Heart left ventricle (tissue), 16 donors: ENCODE data around the gene GJD3. TPM values are rescaled to one million over a fixed set of nuclear protein-coding genes. Genes with fewer than 3 reads are reported as not detected.
A peak's percentile ranks its signal among the peaks of the same experiment; 100 is the strongest.
"Not testable (repeated sequence)": the region's sequence is repeated elsewhere in the genome, so short reads cannot be mapped to it uniquely, and the experiment has no call there.

Experiments
- ATAC-seq, 4 donors: fragments of 200-7000 bp; cut with Tn5 transposase; one replicate each; pipeline ENCODE4 v1.9.1; 2020 to 2022; ENCODE audit warnings: moderate library complexity in 4 of 4, mild to moderate bottlenecking in 3 of 4, moderate number of reproducible peaks in 1 of 4
- DNase-seq, 5 donors: peaks; one replicate each; pipeline ENCODE4 v3.0.0-alpha.2; 2020
- H3K27ac ChIP-seq, 12 donors: fragments of 200-600 bp; sonication (generic) in 4 of 12; one replicate each; pipeline versions ENCODE4 v1.5.0 to v1.8.0; 2016 to 2022; ENCODE audit warnings: mild to moderate bottlenecking in 2 of 12
- H3K27me3 ChIP-seq, 9 donors: fragments of 200-600 bp; sonication (generic) in 2 of 9; one replicate each; pipeline versions ENCODE4 v1.5.1 to v1.8.0; 2016 to 2022; ENCODE audit warnings: mild to moderate bottlenecking in 3 of 9
- H3K36me3 ChIP-seq, 9 donors: fragments of 200-600 bp; sonication (generic) in 2 of 9; one replicate each; pipeline versions ENCODE4 v1.5.0 to v1.8.0; 2018 to 2022; ENCODE audit warnings: mild to moderate bottlenecking in 2 of 9
- H3K4me1 ChIP-seq, 12 donors: fragments of 200-600 bp; sonication (generic) in 4 of 12; one replicate each; pipeline versions ENCODE4 v1.5.0 to v1.8.0; 2016 to 2022; ENCODE audit warnings: mild to moderate bottlenecking in 3 of 12
- H3K4me3 ChIP-seq, 12 donors: fragments of 200-600 bp; sonication (generic) in 4 of 12; one replicate each; pipeline versions ENCODE4 v1.5.0 to v1.8.0; 2017 to 2022; ENCODE audit warnings: mild to moderate bottlenecking in 9 of 12, moderate library complexity in 4 of 12
- H3K9me3 ChIP-seq, 12 donors: fragments of 200-600 bp; sonication (generic) in 4 of 12; one replicate each; pipeline versions ENCODE4 v1.5.0 to v1.8.0; 2016 to 2022; ENCODE audit warnings: mild to moderate bottlenecking in 1 of 12
- POLR2A ChIP-seq, 2 donors: fragments of 450-650 bp; IDR thresholded peaks; one replicate each; pipeline ENCODE4 v1.6.1; 2017; ENCODE audit warnings: antibody characterized with exemption in 2 of 2, mild to moderate bottlenecking in 2 of 2, moderate library complexity in 2 of 2
- WGBS, 4 donors: extraction: QIAGEN DNeasy Blood & Tissue Kit in 2 of 4; methylation state at CpG; one replicate each; pipeline versions ENCODE4 v1.1.5 to v1.1.7; 2013 to 2018; 5-methylcytosine and 5-hydroxymethylcytosine counted together
- intact Hi-C, 10 donors: fragments of 100-400 bp; cut with DNase I; formaldehyde crosslinking; loops; one replicate each; pipeline versions ENCODE4 v1.11.1 to v1.14.2; 2022
- polyA plus RNA-seq, 2 donors: library from polyadenylated mRNA; stranded (reverse); fragments of 200-250 nt; gene quantifications; one replicate each; pipeline ENCODE4 v1.2.3, GENCODE V29; 2013
- total RNA-seq, 9 donors: library from RNA; depleted of rRNA in 2 of 9; stranded (reverse); fragments of >200 nt in 2 of 9; fragmentation: NEBNext Ultra II Directional in 3 of 9; extraction: Animal tissue kit (Norgen Biotek cat#: 25700) in 3 of 9; gene quantifications; one replicate each; pipeline versions ENCODE4 v1.1.0 to v1.2.4, GENCODE V29; 2016 to 2023
- TF ChIP-seq, protein P1 (sequence below), 12 donors: fragments of 200-600 bp; sonication (generic) in 4 of 12; IDR thresholded peaks; one replicate each; pipeline versions ENCODE4 v1.5.0 to v1.8.0; 2018 to 2022; ENCODE audit warnings: antibody characterized with exemption in 12 of 12, mild to moderate bottlenecking in 5 of 12
- donor health status: ischemic (EF 13 %, LVEDD 7.1; RV severe dilation, severe dysfunction).
- donor health status: healthy with polysubstance abuse.
- donor health status: DM: no; HTN: yes; CAD: no.
- donor health status: DM: no; HTN: no; CAD: no.
- donor health status: ischemic (EF 25% LVEDD 6.9; RV normal size, moderate dysfunction).
- donor health status: ischemic (EF 25% LVEDD 5.7; RV mildly dilated, moderate dysfunction).
- donor health status: healthy.
- donor health status: DM: yes; HTN: yes; CAD: no.
- donor health status: ischemic (EF 35%, LVEDD 5.7; RV mildly dilated, moderate dysfunction).
- donor health status: nonischemic (EF 11% LVEDD 7.7; RV severe dilation, severe dysfunction).
- donor health status: DM: yes; HTN: yes; CAD: no.
- donor health status: PGD.
- donor health status: ischemic (EF 29% LVEDD 5.4; RV normal size, mild dysfunction).
- donor health status: nonischemic (EF 23%, LVEDD 6.1; RV moderate dilation, normal function).

Gene GJD3
- total and polyA plus RNA-seq, 11 donors = 0.30 to 8.7 (median 2.1) TPM

DNA sequence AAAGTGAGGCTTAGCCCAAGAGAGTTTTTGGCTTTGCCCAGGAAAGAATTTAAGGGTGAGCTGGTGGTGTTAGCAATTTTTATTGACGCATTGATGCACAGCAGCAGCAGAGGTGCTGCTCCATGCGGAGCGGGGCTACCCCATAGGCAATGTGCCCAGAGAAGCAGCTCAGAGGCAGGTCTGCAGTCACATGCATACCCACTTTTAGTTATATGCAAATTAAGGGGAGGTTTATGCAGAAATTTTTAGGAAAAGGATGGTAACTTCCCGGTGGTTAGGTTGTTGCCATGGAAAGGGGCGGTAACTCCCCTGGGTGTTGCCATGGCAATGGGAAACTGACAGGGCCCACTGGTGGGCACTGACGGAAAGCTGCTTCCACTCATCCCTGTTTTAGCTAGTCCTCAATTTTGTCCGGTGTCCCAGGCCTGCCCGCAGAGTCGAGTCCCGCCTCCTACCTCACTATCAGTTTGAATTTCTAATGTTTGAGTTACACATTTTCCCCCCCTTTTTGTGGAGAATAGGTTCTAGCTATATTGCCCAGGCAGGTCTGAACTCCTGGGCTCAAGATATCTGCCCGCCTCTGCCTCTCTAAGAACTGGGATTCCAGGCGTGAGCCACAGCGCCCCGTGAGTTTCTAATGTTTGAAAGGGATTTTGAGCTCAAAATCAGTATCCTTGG, 10.4 kb upstream of the GJD3 start:
- intact Hi-C loops = no loop called here
- TF ChIP-seq, protein P1, sequence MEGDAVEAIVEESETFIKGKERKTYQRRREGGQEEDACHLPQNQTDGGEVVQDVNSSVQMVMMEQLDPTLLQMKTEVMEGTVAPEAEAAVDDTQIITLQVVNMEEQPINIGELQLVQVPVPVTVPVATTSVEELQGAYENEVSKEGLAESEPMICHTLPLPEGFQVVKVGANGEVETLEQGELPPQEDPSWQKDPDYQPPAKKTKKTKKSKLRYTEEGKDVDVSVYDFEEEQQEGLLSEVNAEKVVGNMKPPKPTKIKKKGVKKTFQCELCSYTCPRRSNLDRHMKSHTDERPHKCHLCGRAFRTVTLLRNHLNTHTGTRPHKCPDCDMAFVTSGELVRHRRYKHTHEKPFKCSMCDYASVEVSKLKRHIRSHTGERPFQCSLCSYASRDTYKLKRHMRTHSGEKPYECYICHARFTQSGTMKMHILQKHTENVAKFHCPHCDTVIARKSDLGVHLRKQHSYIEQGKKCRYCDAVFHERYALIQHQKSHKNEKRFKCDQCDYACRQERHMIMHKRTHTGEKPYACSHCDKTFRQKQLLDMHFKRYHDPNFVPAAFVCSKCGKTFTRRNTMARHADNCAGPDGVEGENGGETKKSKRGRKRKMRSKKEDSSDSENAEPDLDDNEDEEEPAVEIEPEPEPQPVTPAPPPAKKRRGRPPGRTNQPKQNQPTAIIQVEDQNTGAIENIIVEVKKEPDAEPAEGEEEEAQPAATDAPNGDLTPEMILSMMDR (IDR thresholded peaks at IDR 0.05) = no peak
- no peak for TF ChIP-seq POLR2A (IDR thresholded peaks at IDR 0.05)

DNA sequence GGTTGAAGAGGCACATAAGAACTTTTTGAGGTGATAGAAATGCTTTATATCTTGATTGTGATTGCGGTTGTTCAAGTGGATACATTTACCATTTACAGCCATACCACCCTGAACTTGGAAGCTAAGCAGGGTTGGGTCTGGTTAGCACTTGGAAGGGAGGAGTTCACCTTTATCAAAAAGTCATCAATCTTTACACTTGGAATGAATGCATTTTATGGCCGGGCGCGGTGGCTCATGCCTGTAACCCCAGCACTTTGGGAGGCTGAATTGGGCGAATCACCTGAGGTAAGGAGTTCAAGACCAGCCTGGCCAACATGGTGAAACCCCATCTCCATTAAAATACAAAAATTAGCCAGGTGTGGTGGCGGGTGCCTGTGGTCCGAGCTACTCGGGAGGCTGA, 9.5 kb upstream of the GJD3 start:
- no peaks in the 10 kb centered on the region for H3K36me3 ChIP-seq
- H3K27me3 ChIP-seq = no peaks in the 10 kb centered on the region
- H3K4me1 ChIP-seq = no peaks in the 10 kb centered on the region
- no peak for ATAC-seq
- no peak for DNase-seq
- WGBS, 4 donors = 85 to 94% (median 90%) methylated on average over 8 of the region's 8 CpGs
- intact Hi-C loops = no loop called here
- no peak overlapping the region for H3K4me3 ChIP-seq
- TF ChIP-seq, protein P1 (IDR thresholded peaks at IDR 0.05) = no peak
- TF ChIP-seq POLR2A (IDR thresholded peaks at IDR 0.05) = no peak
- no peaks in the 10 kb centered on the region for H3K9me3 ChIP-seq
- H3K27ac ChIP-seq = no peak overlapping the region

More for the DNA sequence above, 10.4 kb upstream of the GJD3 start:
- no peak for ATAC-seq
- H3K4me3 ChIP-seq = no peak overlapping the region
- H3K36me3 ChIP-seq = no peaks in the 10 kb centered on the region
- no peak for DNase-seq
- H3K4me1 ChIP-seq = no peaks in the 10 kb centered on the region
- H3K9me3 ChIP-seq = no peaks in the 10 kb centered on the region
- H3K27me3 ChIP-seq = no peaks in the 10 kb centered on the region
- no peak overlapping the region for H3K27ac ChIP-seq
- 87 to 92% (median 89%) methylated on average over 14 of the region's 14 CpGs for WGBS, 4 donors

GRCh38 chr17:40373324-40373723, 8.8 kb upstream of the GJD3 start:
- DNase-seq (no peak), ATAC-seq (no peak)
- Histone ChIP-seq H3K27me3 (no peaks in the 10 kb centered on the region), H3K4me1 (no peaks in the 10 kb centered on the region), H3K9me3 (no peaks in the 10 kb centered on the region), H3K36me3 (no peaks in the 10 kb centered on the region), H3K27ac (no peak overlapping the region), H3K4me3 (no peak overlapping the region)
- WGBS, 4 donors = 83 to 89% (median 84%) methylated on average over 4 of the region's 4 CpGs
- intact Hi-C loops = no loop called here
- TF ChIP-seq, protein P1 (IDR thresholded peaks at IDR 0.05) = no peak
- no peak for TF ChIP-seq POLR2A (IDR thresholded peaks at IDR 0.05)

- H3K36me3 ChIP-seq, H3K27ac ChIP-seq, H3K9me3 ChIP-seq, ATAC-seq, H3K4me3 ChIP-seq, intact Hi-C loops, H3K27me3 ChIP-seq, DNase-seq, H3K4me1 ChIP-seq: not testable (repeated sequence)
- WGBS, 4 donors = 60 to 71% (median 70%) methylated on average over 4 of the region's 4 CpGs
Observed at GRCh38 chr17:40372644-40373043, 8.1 kb upstream of the GJD3 start.

- ATAC-seq = no peak
- no peaks in the 10 kb centered on the region for H3K4me1 ChIP-seq
Observed at GRCh38 chr17:40372031-40372430, 7.5 kb upstream of the GJD3 start.

More at GRCh38 chr17:40372031-40372430, 7.5 kb upstream of the GJD3 start:
- DNase-seq = no peak
- H3K9me3 ChIP-seq = no peaks in the 10 kb centered on the region
- intact Hi-C loops = no loop called here
- H3K27ac ChIP-seq = peak overlapping the region in 1 of 12 donors; percentile 30
- 94 to 100% (median 95%) methylated on average over 2 of the region's 2 CpGs for WGBS, 4 donors
- no peaks in the 10 kb centered on the region for H3K36me3 ChIP-seq
- TF ChIP-seq POLR2A (IDR thresholded peaks at IDR 0.05) = no peak
- TF ChIP-seq, protein P1 (IDR thresholded peaks at IDR 0.05) = no peak
- H3K4me3 ChIP-seq = no peak overlapping the region
- no peaks in the 10 kb centered on the region for H3K27me3 ChIP-seq
